Mucosa of stomach (tissue), 1 donor: ENCODE results near the gene GLP1R.

Experiments used
- H3K27me3 ChIP-seq: one replicate; pipeline ENCODE4 v1.7.0; 2013; ENCODE audit warnings: mild to moderate bottlenecking, low read length; ENCODE audit not compliant: control insufficient read depth, insufficient read depth
- H3K36me3 ChIP-seq: one replicate; pipeline ENCODE4 v1.7.0; 2013; ENCODE audit warnings: low read length; ENCODE audit not compliant: control insufficient read depth, insufficient read depth
- H3K4me1 ChIP-seq: one replicate; pipeline ENCODE4 v1.7.0; 2013; ENCODE audit warnings: mild to moderate bottlenecking, low read length; ENCODE audit not compliant: control insufficient read depth, insufficient read depth
- H3K4me3 ChIP-seq: one replicate; pipeline ENCODE4 v1.7.0; 2013; ENCODE audit warnings: low read length
- H3K9ac ChIP-seq: one replicate; pipeline ENCODE4 v1.7.0; 2013; ENCODE audit warnings: mild to moderate bottlenecking, low read length, moderate library complexity
- H3K9me3 ChIP-seq: one replicate; pipeline ENCODE4 v1.7.0; 2013; ENCODE audit warnings: mild to moderate bottlenecking, low read length, moderate library complexity; ENCODE audit not compliant: control insufficient read depth
- donor health status: Pancreatic carcinoma.

The GLP1R gene

GRCh38 chr6:39074486-39074885 is 25.9 kb downstream of the GLP1R start:
- Histone ChIP-seq H3K4me1 (peaks cover 5% of the 10 kb centered on the region), H3K9ac (no peak overlapping the region), H3K4me3 (no peak overlapping the region), H3K27me3 (no peaks in the 10 kb centered on the region), H3K9me3 (no peaks in the 10 kb centered on the region), H3K36me3 (no peaks in the 10 kb centered on the region)

- Histone ChIP-seq H3K9me3 (no peaks in the 10 kb centered on the region), H3K4me1 (peaks cover 5% of the 10 kb centered on the region), H3K4me3 (no peak overlapping the region), H3K9ac (no peak overlapping the region), H3K36me3 (no peaks in the 10 kb centered on the region), H3K27me3 (no peaks in the 10 kb centered on the region)
Measured at GRCh38 chr6:39075010-39075686, 26.6 kb downstream of the GLP1R start.

GRCh38 chr6:39075807-39076622 is 27.4 kb downstream of the GLP1R start:
- no peaks in the 10 kb centered on the region for H3K9me3 ChIP-seq
- H3K4me3 ChIP-seq: no peak overlapping the region
- no peak overlapping the region for H3K9ac ChIP-seq
- H3K36me3 ChIP-seq: no peaks in the 10 kb centered on the region
- H3K4me1 ChIP-seq: peaks cover 5% of the 10 kb centered on the region
- no peaks in the 10 kb centered on the region for H3K27me3 ChIP-seq

GRCh38 chr6:39076623-39077535 is 28.3 kb downstream of the GLP1R start:
- Histone ChIP-seq H3K4me3 (no peak overlapping the region), H3K36me3 (no peaks in the 10 kb centered on the region), H3K27me3 (peaks cover 3% of the 10 kb centered on the region), H3K4me1 (peaks cover 5% of the 10 kb centered on the region), H3K9ac (no peak overlapping the region), H3K9me3 (no peaks in the 10 kb centered on the region)

DNA sequence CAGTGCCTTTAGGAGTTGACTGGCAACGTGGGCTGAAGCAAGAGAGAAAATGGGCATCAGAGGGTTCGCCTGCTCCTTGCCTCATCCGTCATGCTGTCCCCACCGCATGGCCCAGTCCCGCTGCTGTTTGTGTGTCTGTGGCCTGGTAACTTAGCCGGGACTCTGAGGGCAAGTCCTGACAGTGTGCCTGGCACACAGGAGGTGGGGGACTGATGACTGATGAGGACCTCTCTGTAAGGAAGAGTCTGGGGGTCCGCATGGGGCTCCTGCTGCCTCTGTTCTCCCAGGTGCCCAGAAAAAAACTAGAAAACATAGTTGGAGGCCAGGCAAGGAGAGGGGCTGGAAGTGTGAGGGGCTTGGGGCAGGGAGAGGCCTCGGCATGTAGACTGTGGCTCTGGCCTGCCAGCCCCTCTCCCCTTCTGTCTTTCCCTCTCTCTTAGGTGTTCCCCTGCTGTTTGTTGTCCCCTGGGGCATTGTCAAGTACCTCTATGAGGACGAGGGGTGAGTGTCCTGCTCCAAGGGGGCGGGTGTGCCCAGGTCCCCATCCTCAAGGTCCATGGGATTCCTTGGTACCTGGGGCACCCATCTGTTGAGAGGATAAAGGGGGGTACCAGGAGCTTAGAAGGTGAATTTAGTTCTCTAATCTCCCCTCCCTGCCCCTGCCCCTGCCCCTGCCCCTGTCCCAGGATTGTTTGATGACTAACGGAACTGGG is 29.5 kb downstream of the GLP1R start:
- Histone ChIP-seq H3K9ac (no peak overlapping the region), H3K27me3 (peaks cover 3% of the 10 kb centered on the region), H3K36me3 (no peaks in the 10 kb centered on the region), H3K4me3 (no peak overlapping the region), H3K9me3 (no peaks in the 10 kb centered on the region), H3K4me1 (peaks cover 5% of the 10 kb centered on the region)

DNA sequence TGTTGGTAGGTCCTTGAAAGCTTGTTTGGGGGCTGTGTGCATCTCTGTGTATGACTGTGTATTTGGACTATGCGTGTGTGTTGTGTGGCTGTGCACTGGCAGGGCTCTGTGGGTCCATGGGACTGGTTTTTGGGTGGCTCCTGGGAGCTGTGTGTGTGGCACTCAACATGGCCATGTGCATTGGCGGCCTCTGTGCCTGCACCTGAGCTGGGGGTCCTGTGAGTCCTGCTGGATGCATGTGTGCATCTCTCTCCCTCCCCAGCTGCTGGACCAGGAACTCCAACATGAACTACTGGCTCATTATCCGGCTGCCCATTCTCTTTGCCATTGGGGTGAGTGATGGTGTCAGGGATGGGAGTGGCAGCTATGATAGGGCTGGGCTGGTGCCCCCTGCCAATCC is 30.1 kb downstream of the GLP1R start:
- Histone ChIP-seq H3K4me1 (peaks cover 5% of the 10 kb centered on the region), H3K36me3 (no peaks in the 10 kb centered on the region), H3K9ac (no peak overlapping the region), H3K27me3 (peaks cover 3% of the 10 kb centered on the region), H3K9me3 (no peaks in the 10 kb centered on the region), H3K4me3 (no peak overlapping the region)

- no peak overlapping the region for H3K9ac ChIP-seq
- no peaks in the 10 kb centered on the region for H3K36me3 ChIP-seq
- H3K27me3 ChIP-seq: peaks cover 4% of the 10 kb centered on the region
- H3K9me3 ChIP-seq: no peaks in the 10 kb centered on the region
- H3K4me1 ChIP-seq: peaks cover 5% of the 10 kb centered on the region
- H3K4me3 ChIP-seq: no peak overlapping the region
Measured at GRCh38 chr6:39079197-39080125, 30.9 kb downstream of the GLP1R start.

- no peaks in the 10 kb centered on the region for H3K36me3 ChIP-seq
Measured at GRCh38 chr6:39080246-39080875, 31.8 kb downstream of the GLP1R start.

GRCh38 chr6:39082310-39082709 is 33.7 kb downstream of the GLP1R start:
- H3K27me3 ChIP-seq: peaks cover 10% of the 10 kb centered on the region
- no peaks in the 10 kb centered on the region for H3K36me3 ChIP-seq
- H3K4me1 ChIP-seq: no peaks in the 10 kb centered on the region
- no peak overlapping the region for H3K9ac ChIP-seq
- no peak overlapping the region for H3K4me3 ChIP-seq
- no peaks in the 10 kb centered on the region for H3K9me3 ChIP-seq

More at GRCh38 chr6:39080246-39080875, 31.8 kb downstream of the GLP1R start:
- H3K4me3 ChIP-seq: no peak overlapping the region
- peaks cover 10% of the 10 kb centered on the region for H3K27me3 ChIP-seq
- H3K4me1 ChIP-seq: peaks cover 5% of the 10 kb centered on the region
- no peaks in the 10 kb centered on the region for H3K9me3 ChIP-seq
- no peak overlapping the region for H3K9ac ChIP-seq

GRCh38 chr6:39083231-39083634 is 34.7 kb downstream of the GLP1R start:
- Histone ChIP-seq H3K9ac (no peak overlapping the region), H3K36me3 (no peaks in the 10 kb centered on the region), H3K4me1 (no peaks in the 10 kb centered on the region), H3K27me3 (peaks cover 10% of the 10 kb centered on the region), H3K9me3 (no peaks in the 10 kb centered on the region), H3K4me3 (no peak overlapping the region)
